T-cell (primary cell): Measurements from ENCODE around the gene WNT9B. TPM values are rescaled to one million over a fixed set of nuclear protein-coding genes. Genes with fewer than 3 reads are reported as not detected.
A peak's percentile ranks its signal among the peaks of the same experiment; 100 is the strongest.

Source experiments
- ATAC-seq, 4 experiments: fragments of 200-7000 bp in 3 of 4; fragments of 150-1000 bp in 1 of 4; cut with Tn5 transposase; replicated peaks in 1 of 4; 1 replicate in 3 of 4; 2 replicates in 1 of 4; pipeline ENCODE4 v1.10.0; 2021; ENCODE audit warnings: moderate library complexity in 3 of 4, mild to moderate bottlenecking in 2 of 4, moderate number of reproducible peaks in 1 of 4
- CTCF ChIA-PET, 2 donors: fragments of 300-600 bp; sonication (Branson Sonifier 250); formaldehyde crosslinking; loops; one replicate each; lab custom pipeline; 2022; ENCODE audit warnings: antibody characterized with exemption in 2 of 2; lab: Charles Lee
- POLR2A ChIA-PET, 2 donors: fragments of 300-600 bp; sonication (Branson Sonifier 250); formaldehyde crosslinking; loops; one replicate each; lab custom pipeline; 2022; ENCODE audit warnings: antibody characterized with exemption in 2 of 2; lab: Charles Lee
- DNase-seq, 35 experiments: peaks; one replicate each; pipeline versions ENCODE4 v3.0.0 to v3.0.0-alpha.2; 2013 to 2023
- H3K27ac ChIP-seq: one replicate; pipeline ENCODE4 v1.5.1; 2013; ENCODE audit warnings: low read length
- H3K27me3 ChIP-seq, 2 experiments: replicated peaks in 1 of 2; 1 replicate in 1 of 2; 2 replicates in 1 of 2; pipeline versions ENCODE4 v1.6.1 to v1.7.0; 2013; ENCODE audit warnings: low read length in 1 of 2, mixed read lengths in 1 of 2; ENCODE audit not compliant: control insufficient read depth in 2 of 2, insufficient read depth in 2 of 2; ENCODE audit errors: extremely low read depth in 1 of 2
- H3K36me3 ChIP-seq, 2 donors: 1 replicate in 1 of 2; 2 replicates in 1 of 2; pipeline versions ENCODE4 v1.6.1 to v1.7.0; 2013; ENCODE audit warnings: low read length in 1 of 2; ENCODE audit not compliant: control insufficient read depth in 2 of 2, insufficient read depth in 1 of 2; ENCODE audit errors: extremely low read depth in 1 of 2
- H3K4me1 ChIP-seq, 2 experiments: 1 replicate in 1 of 2; 2 replicates in 1 of 2; pipeline versions ENCODE4 v1.6.1 to v1.7.0; 2013; ENCODE audit warnings: low read length in 2 of 2, mixed read lengths in 1 of 2; ENCODE audit not compliant: insufficient read depth in 2 of 2, control insufficient read depth in 1 of 2; ENCODE audit errors: extremely low read depth in 1 of 2
- H3K4me3 ChIP-seq, 2 donors: 1 replicate in 1 of 2; 2 replicates in 1 of 2; pipeline versions ENCODE4 v1.5.1 to v1.7.0; 2013; ENCODE audit warnings: mild to moderate bottlenecking in 2 of 2, low read length in 1 of 2, moderate library complexity in 1 of 2; ENCODE audit not compliant: control insufficient read depth in 1 of 2; ENCODE audit errors: extremely low read depth in 1 of 2
- H3K9me3 ChIP-seq: 2 replicates; pipeline ENCODE4 v1.7.0; 2013
- H3K27ac Mint-ChIP-seq, 2 donors: one replicate each; pipeline ENCODE4 v1.8.0; 2020 to 2021; ENCODE audit warnings: mild to moderate bottlenecking in 2 of 2, mixed read lengths in 2 of 2
- H3K27me3 Mint-ChIP-seq, 2 donors: one replicate each; pipeline ENCODE4 v1.8.0; 2021 to 2022; ENCODE audit warnings: mixed read lengths in 2 of 2
- H3K36me3 Mint-ChIP-seq: one replicate; pipeline ENCODE4 v1.8.0; 2021; ENCODE audit warnings: mixed read lengths
- H3K4me1 Mint-ChIP-seq, 3 donors: one replicate each; pipeline ENCODE4 v1.8.0; 2020 to 2022; ENCODE audit warnings: mixed read lengths in 3 of 3, mild to moderate bottlenecking in 1 of 3
- H3K4me3 Mint-ChIP-seq, 3 donors: one replicate each; pipeline ENCODE4 v1.8.0; 2020 to 2022; ENCODE audit warnings: mild to moderate bottlenecking in 3 of 3, mixed read lengths in 3 of 3, moderate library complexity in 3 of 3
- H3K9me3 Mint-ChIP-seq, 3 donors: one replicate each; pipeline ENCODE4 v1.8.0; 2020 to 2022; ENCODE audit warnings: mixed read lengths in 3 of 3
- WGBS: methylation state at CpG from one replicate; pipeline ENCODE4 v1.1.5; 2013; ENCODE audit warnings: missing lambda C conversion rate; ENCODE audit not compliant: insufficient coverage; 5-methylcytosine and 5-hydroxymethylcytosine counted together
- total RNA-seq, 35 experiments: library from RNA in 6 of 35; stranded (reverse) in 6 of 35; fragments of 120-200 nt in 1 of 35; gene quantifications; one replicate each; pipeline versions ENCODE4 v1.2.1 to v1.2.4 and lab custom pipeline; 2013 to 2026

Gene WNT9B
- total RNA-seq, 5 donors from 2014 or later (not counting 1 experiment from before 2014, with no cell fraction given), result not detected

- H3K36me3 Mint-ChIP-seq, result peaks cover 6% of the 10 kb centered on the region
- H3K27me3 Mint-ChIP-seq, result no peaks in the 10 kb centered on the region
- ATAC-seq, result peak in 2 of 4 experiments; percentile 9 to 14
- 0% methylated on average over 4 of the region's 6 CpGs for WGBS
- Histone ChIP-seq H3K9me3 (no peaks in the 10 kb centered on the region), H3K27ac (peak overlapping the region; percentile 93), H3K4me1 (peaks cover 3 to 17% of the 10 kb centered on the region in 2 experiments), H3K4me3 (peak overlapping the region; percentile 87 to 89), H3K27me3 (no peaks in the 10 kb centered on the region), H3K36me3 (no peaks in the 10 kb centered on the region)
- no peak for DNase-seq
- ChIA-PET CTCF (no interaction called here), POLR2A (no interaction called here)
- peaks cover 40 to 52% (median 49%) of the 10 kb centered on the region in 3 donors for H3K4me1 Mint-ChIP-seq
- H3K9me3 Mint-ChIP-seq, result no peaks in the 10 kb centered on the region
- H3K27ac Mint-ChIP-seq, result peak overlapping the region; percentile 100
- peak overlapping the region; percentile 88 to 95 (median 92) for H3K4me3 Mint-ChIP-seq
Measured at GRCh38 chr17:46922487-46922803, 71.1 kb downstream of the WNT9B start.

GRCh38 chr17:46922804-46923635, 71.6 kb downstream of the WNT9B start, which contains the start of gene GOSR2:
Gene GOSR2, plus strand, starts transcription at chr17:46923160. Its CDS starts 33 bp downstream, at chr17:46923193.
- Mint-ChIP-seq H3K27me3 (no peaks in the 10 kb centered on the region), H3K4me3 (peak within 1 kb of the TSS; percentile 88 to 95 (median 92)), H3K36me3 (peaks cover 6% of the 10 kb centered on the region), H3K4me1 (peaks cover 45 to 58% (median 55%) of the 10 kb centered on the region in 3 donors), H3K27ac (peak within 1 kb of the TSS; percentile 100), H3K9me3 (no peaks in the 10 kb centered on the region)
- CTCF ChIA-PET, result no interaction called here
- ATAC-seq, result peak; percentile 93 to 95 (median 95)
- H3K36me3 ChIP-seq, result peaks cover 0 to 2% of the 10 kb centered on the region in 2 donors
- DNase-seq, result peak; percentile 73 to 97 (median 86)
- H3K9me3 ChIP-seq, result no peaks in the 10 kb centered on the region
- peak within 1 kb of the TSS; percentile 93 for H3K27ac ChIP-seq
- H3K27me3 ChIP-seq, result no peaks in the 10 kb centered on the region
- under 1% methylated on average over 47 of the region's 52 CpGs for WGBS
- peaks cover 6 to 17% of the 10 kb centered on the region in 2 experiments for H3K4me1 ChIP-seq
- peak within 1 kb of the TSS; percentile 87 to 89 for H3K4me3 ChIP-seq
- POLR2A ChIA-PET, result no interaction called here

GRCh38 chr17:46925185-46925868, 73.9 kb downstream of the WNT9B start:
- H3K27ac ChIP-seq, result no peak overlapping the region
- peaks cover 12 to 14% of the 10 kb centered on the region in 2 donors for H3K36me3 ChIP-seq
- no peaks in the 10 kb centered on the region for H3K27me3 Mint-ChIP-seq
- no peak overlapping the region for H3K27ac Mint-ChIP-seq
- no peaks in the 10 kb centered on the region for H3K9me3 Mint-ChIP-seq
- no peaks in the 10 kb centered on the region for H3K9me3 ChIP-seq
- peaks cover 10% of the 10 kb centered on the region for H3K36me3 Mint-ChIP-seq
- ChIA-PET POLR2A (no interaction called here), CTCF (no interaction called here)
- no peak overlapping the region for H3K4me3 ChIP-seq
- peaks cover 10 to 17% of the 10 kb centered on the region in 2 experiments for H3K4me1 ChIP-seq
- DNase-seq, result no peak
- H3K4me3 Mint-ChIP-seq, result peak overlapping the region in 2 of 3 donors; percentile 19 to 21
- H3K4me1 Mint-ChIP-seq, result peaks cover 57 to 71% (median 71%) of the 10 kb centered on the region in 3 donors
- no peak for ATAC-seq
- no peaks in the 10 kb centered on the region for H3K27me3 ChIP-seq
- WGBS, result no CpG with 5 or more reads among the region's 5 CpGs

DNA sequence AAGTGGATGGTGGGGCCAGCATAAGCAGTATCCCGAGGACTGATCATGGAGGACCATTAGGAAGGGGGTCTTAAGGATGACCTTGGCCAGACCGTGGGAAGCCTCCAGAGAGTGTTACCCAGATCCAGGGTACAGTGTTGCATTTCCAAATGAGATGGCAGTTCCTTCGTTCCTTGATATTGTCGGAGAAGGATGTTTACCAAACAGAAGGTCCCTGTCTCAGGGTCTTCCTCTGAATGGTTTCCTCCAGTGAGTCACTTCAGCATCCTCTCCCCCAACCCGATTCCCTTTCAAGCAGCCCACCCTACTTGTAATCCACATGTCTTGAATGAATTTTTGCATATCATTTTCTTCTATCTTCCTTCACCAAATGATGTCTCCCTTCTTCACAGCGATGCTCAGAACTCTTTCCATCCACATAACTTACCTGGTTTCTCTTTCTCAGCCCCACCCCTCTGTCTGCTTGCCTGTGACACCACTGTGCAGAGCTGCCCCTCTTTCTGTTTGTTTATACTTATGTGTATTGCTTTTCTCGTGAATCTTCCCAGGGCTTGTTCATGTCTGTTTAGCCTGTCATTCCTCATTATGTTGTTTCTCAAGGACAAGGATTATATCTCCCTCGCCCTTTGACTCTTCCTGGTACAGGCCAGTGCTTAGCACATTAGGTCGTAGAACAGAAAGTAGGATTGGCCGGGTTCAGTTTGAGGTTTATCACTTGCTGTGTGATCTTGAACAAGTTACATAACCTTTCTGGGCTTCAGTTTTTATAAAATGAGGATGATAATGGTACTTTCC, 77.3 kb downstream of the WNT9B start:
- Histone ChIP-seq H3K27ac (no peak overlapping the region), H3K36me3 (peaks cover 16 to 46% of the 10 kb centered on the region in 2 donors), H3K4me3 (no peak overlapping the region), H3K9me3 (no peaks in the 10 kb centered on the region), H3K4me1 (peaks cover 8 to 12% of the 10 kb centered on the region in 2 experiments), H3K27me3 (no peaks in the 10 kb centered on the region)
- 97% methylated on average over 5 of the region's 10 CpGs for WGBS
- H3K36me3 Mint-ChIP-seq, result peaks cover 28% of the 10 kb centered on the region
- DNase-seq (no peak), ATAC-seq (no peak)
- peak overlapping the region in 1 of 2 donors; percentile 36 for H3K27ac Mint-ChIP-seq
- H3K27me3 Mint-ChIP-seq, result no peaks in the 10 kb centered on the region
- no peak overlapping the region for H3K4me3 Mint-ChIP-seq
- ChIA-PET CTCF (no interaction called here), POLR2A (no interaction called here)
- H3K9me3 Mint-ChIP-seq, result no peaks in the 10 kb centered on the region
- peaks cover 51 to 59% (median 56%) of the 10 kb centered on the region in 3 donors for H3K4me1 Mint-ChIP-seq

- Histone ChIP-seq H3K36me3 (peaks cover 16 to 53% of the 10 kb centered on the region in 2 donors), H3K4me1 (peaks cover 4 to 7% of the 10 kb centered on the region in 2 experiments), H3K9me3 (no peaks in the 10 kb centered on the region), H3K27me3 (no peaks in the 10 kb centered on the region), H3K4me3 (no peak overlapping the region), H3K27ac (no peak overlapping the region)
- Mint-ChIP-seq H3K27me3 (no peaks in the 10 kb centered on the region), H3K27ac (no peak overlapping the region), H3K9me3 (no peaks in the 10 kb centered on the region), H3K36me3 (peaks cover 36% of the 10 kb centered on the region), H3K4me3 (no peak overlapping the region), H3K4me1 (peaks cover 44 to 52% (median 49%) of the 10 kb centered on the region in 3 donors)
- ChIA-PET CTCF (no interaction called here), POLR2A (interaction anchor here in 1 of 2 donors (0.7 kb wide), 1 partner anchor 785 kb away, joined by 7 read pairs; no protein-coding TSS in a partner anchor)
- no peak for ATAC-seq
- DNase-seq, result no peak
- 100% methylated on average over 2 of the region's 6 CpGs for WGBS
Measured at GRCh38 chr17:46929413-46929812, 78.0 kb downstream of the WNT9B start.

GRCh38 chr17:46930051-46930450, 78.7 kb downstream of the WNT9B start:
- no peak for ATAC-seq
- Mint-ChIP-seq H3K4me3 (no peak overlapping the region), H3K27me3 (no peaks in the 10 kb centered on the region), H3K4me1 (peaks cover 37 to 45% (median 43%) of the 10 kb centered on the region in 3 donors), H3K27ac (no peak overlapping the region), H3K36me3 (peaks cover 41% of the 10 kb centered on the region), H3K9me3 (no peaks in the 10 kb centered on the region)
- Histone ChIP-seq H3K9me3 (no peaks in the 10 kb centered on the region), H3K27me3 (no peaks in the 10 kb centered on the region), H3K27ac (no peak overlapping the region), H3K36me3 (peaks cover 22 to 60% of the 10 kb centered on the region in 2 donors), H3K4me3 (no peak overlapping the region), H3K4me1 (peaks cover 2 to 7% of the 10 kb centered on the region in 2 experiments)
- POLR2A ChIA-PET, result interaction anchor here in 1 of 2 donors (0.7 kb wide), 1 partner anchor 786 kb away, joined by 7 read pairs; no protein-coding TSS in a partner anchor
- no peak for DNase-seq
- 100% methylated on average over 1 of the region's 4 CpGs for WGBS
- CTCF ChIA-PET, result no interaction called here
